Breast epithelium (tissue), 3 donors: ENCODE measurements around the gene SPON1.

ENCODE experiments used
- POLR2AphosphoS5 ChIP-seq, 3 donors: sonication (generic); formaldehyde crosslinking; IDR thresholded peaks; one replicate each; pipeline ENCODE4 v1.6.1; 2017; ENCODE audit warnings: antibody characterized with exemption in 3 of 3
- TF ChIP-seq, protein P1 (sequence below), 3 donors: fragments of 450-650 bp; IDR thresholded peaks; one replicate each; pipeline ENCODE4 v1.5.1; 2016 to 2017; ENCODE audit warnings: antibody characterized with exemption in 3 of 3, mild to moderate bottlenecking in 3 of 3, moderate library complexity in 3 of 3

DNA sequence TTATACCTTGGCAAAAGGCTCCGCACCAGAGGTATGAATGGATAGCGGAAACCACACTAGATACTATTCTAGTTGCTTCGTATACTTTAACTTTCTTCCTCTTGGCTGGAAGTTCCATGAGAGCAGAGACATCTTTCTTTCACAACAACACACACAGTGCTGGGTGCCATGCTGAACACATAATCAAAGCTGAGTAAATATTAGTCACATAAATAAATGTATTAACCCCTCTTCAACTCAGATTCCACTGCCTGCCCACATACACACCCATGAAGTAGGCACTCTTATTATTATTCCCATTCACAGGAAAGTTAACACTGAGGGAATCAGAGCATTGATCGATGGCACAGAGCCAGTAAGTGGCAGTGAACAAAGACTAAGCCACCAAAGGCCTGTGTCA is 35.4 kb downstream of the SPON1 start:
- no peak for TF ChIP-seq POLR2AphosphoS5 (IDR thresholded peaks at IDR 0.05)
- TF ChIP-seq, protein P1, sequence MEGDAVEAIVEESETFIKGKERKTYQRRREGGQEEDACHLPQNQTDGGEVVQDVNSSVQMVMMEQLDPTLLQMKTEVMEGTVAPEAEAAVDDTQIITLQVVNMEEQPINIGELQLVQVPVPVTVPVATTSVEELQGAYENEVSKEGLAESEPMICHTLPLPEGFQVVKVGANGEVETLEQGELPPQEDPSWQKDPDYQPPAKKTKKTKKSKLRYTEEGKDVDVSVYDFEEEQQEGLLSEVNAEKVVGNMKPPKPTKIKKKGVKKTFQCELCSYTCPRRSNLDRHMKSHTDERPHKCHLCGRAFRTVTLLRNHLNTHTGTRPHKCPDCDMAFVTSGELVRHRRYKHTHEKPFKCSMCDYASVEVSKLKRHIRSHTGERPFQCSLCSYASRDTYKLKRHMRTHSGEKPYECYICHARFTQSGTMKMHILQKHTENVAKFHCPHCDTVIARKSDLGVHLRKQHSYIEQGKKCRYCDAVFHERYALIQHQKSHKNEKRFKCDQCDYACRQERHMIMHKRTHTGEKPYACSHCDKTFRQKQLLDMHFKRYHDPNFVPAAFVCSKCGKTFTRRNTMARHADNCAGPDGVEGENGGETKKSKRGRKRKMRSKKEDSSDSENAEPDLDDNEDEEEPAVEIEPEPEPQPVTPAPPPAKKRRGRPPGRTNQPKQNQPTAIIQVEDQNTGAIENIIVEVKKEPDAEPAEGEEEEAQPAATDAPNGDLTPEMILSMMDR (IDR thresholded peaks at IDR 0.05): no peak
